Effector memory CD4-positive, alpha-beta T cell (primary cell): Measurements from ENCODE around the gene IL15RA.
"Not testable (repeated sequence)": the region's sequence is repeated elsewhere in the genome, so short reads cannot be mapped to it uniquely, and the experiment has no call there.

ENCODE experiments used
- DNase-seq, 3 donors: peaks; one replicate each; pipeline ENCODE4 v3.0.0-alpha.2; 2020
- H3K27ac ChIP-seq: 2 replicates; pipeline ENCODE4 v1.7.0; 2013; ENCODE audit warnings: mild to moderate bottlenecking, low read length, moderate library complexity; ENCODE audit not compliant: insufficient read depth, poor library complexity, severe bottlenecking
- H3K27me3 ChIP-seq: replicated peaks from 2 replicates; pipeline ENCODE4 v1.7.0; 2013; ENCODE audit warnings: mild to moderate bottlenecking, low read length; ENCODE audit not compliant: insufficient read depth, control insufficient read depth, poor library complexity, severe bottlenecking
- H3K36me3 ChIP-seq: 2 replicates; pipeline ENCODE4 v1.7.0; 2013; ENCODE audit warnings: mild to moderate bottlenecking, low read length, moderate library complexity; ENCODE audit not compliant: control insufficient read depth, insufficient read depth
- H3K4me1 ChIP-seq: 2 replicates; pipeline ENCODE4 v1.7.0; 2013; ENCODE audit warnings: low read length, mild to moderate bottlenecking; ENCODE audit not compliant: control insufficient read depth, insufficient read depth, poor library complexity, severe bottlenecking
- H3K4me3 ChIP-seq: 2 replicates; pipeline ENCODE4 v1.7.0; 2013; ENCODE audit warnings: low read length, low read depth, mild to moderate bottlenecking; ENCODE audit not compliant: insufficient read depth, poor library complexity, severe bottlenecking
- H3K9me3 ChIP-seq: 2 replicates; pipeline ENCODE4 v1.7.0; 2013; ENCODE audit warnings: mild to moderate bottlenecking, low read length, moderate library complexity; ENCODE audit not compliant: control insufficient read depth

Gene IL15RA

DNA sequence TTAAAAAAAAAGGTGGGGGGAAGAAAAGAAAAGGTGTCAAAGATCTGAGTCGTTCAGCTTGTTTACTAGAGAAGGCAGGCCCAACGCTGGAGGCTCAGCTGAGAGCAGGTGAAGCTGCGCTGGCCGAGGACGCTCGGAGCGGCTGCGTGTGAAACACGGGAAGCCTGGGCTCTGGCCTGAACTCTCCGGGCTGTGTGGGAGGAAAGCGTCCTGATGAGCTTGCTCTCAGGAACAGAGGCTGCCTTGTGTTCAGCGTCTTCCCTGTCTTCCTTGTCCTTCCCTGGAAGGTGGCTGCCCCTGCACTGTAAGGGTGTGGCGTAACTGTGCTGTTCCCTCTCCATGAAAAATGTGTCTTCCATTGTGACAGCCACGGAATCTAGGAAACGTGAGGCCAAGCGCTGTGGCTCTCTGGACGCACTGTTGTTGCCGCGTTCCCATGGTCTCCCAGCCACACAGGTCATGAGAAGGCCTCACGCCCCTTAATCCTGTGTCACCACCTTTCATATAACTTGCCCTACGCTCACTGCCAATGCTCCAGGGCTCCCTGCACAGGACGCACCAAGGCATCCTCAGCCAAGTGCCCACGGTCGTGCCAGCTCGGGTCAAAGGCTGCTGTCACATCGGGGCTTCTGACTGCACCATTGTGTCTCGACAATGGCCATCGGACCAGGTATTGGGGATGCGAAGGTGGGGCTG is 15.8 kb downstream of the IL15RA start:
- Histone ChIP-seq H3K27me3 (no peaks in the 10 kb centered on the region), H3K36me3 (peaks cover 44% of the 10 kb centered on the region), H3K4me3 (no peak overlapping the region), H3K9me3 (no peaks in the 10 kb centered on the region), H3K4me1 (no peaks in the 10 kb centered on the region), H3K27ac (no peak overlapping the region)
- DNase-seq: no peak

DNA sequence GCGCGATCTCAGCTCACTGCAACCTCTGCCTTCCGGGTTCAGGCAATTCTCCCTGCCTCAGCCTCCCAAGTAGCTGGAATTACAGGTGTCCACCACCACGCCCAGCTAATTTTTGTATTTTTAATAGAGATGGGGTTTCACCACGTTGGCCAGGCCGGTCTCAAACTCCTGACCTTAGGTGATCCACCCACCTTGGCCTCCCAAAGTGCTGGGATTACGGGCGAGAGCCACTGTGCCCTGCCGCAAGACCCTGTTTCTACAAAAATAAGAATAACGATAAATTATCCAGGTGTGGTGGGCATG is 16.4 kb downstream of the IL15RA start:
- not testable (repeated sequence) for H3K27me3 ChIP-seq, H3K4me3 ChIP-seq, DNase-seq, H3K27ac ChIP-seq, H3K4me1 ChIP-seq, H3K9me3 ChIP-seq
- H3K36me3 ChIP-seq: peaks cover 40% of the 10 kb centered on the region

DNA sequence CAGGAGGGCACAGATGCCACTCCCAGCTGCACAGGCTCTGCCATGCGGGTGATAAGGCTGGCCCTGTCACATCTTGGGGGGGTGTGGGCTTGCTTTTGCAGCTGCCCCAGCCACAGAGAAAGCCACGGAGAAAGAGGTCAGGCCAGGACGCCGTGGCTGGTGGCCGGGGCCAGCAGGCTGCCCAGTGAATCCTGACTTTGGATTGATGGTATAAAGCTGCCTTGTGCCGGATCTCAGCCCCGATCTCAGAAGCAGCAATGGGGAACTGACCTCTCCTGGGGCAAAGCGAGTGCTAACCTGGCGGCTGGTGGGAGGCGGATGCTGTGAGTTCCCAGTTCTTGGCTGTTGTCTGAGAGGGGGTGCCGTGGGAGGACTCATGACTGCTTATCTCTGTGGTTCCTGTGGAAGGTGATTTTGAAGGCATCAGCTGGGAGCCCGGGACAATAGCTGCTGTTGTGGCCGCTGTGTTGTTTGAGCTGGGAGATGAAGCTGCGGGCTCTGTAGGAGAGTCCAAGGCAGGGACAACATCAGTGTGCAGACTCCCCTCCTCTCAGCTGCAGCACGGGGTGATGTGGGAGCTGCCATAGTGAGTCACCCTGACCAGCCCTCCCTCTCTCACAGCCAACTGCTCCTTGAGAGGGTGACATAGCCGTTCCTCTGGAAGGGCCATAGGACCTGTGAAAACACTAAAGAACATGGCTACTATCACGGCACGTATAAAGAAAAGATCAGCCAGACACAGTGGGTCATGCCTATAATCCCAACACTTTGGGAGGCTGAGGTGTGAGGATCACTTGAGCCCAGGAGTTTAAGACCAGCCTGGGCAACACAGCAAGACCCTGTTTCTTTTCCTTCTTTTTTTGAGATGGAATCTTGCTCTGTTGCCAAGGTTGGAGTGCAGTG is 17.0 kb downstream of the IL15RA start:
- Histone ChIP-seq H3K27ac (no peak overlapping the region), H3K4me1 (no peaks in the 10 kb centered on the region), H3K27me3 (no peaks in the 10 kb centered on the region), H3K9me3 (no peaks in the 10 kb centered on the region), H3K36me3 (peaks cover 38% of the 10 kb centered on the region), H3K4me3 (no peak overlapping the region)
- DNase-seq: no peak

DNA sequence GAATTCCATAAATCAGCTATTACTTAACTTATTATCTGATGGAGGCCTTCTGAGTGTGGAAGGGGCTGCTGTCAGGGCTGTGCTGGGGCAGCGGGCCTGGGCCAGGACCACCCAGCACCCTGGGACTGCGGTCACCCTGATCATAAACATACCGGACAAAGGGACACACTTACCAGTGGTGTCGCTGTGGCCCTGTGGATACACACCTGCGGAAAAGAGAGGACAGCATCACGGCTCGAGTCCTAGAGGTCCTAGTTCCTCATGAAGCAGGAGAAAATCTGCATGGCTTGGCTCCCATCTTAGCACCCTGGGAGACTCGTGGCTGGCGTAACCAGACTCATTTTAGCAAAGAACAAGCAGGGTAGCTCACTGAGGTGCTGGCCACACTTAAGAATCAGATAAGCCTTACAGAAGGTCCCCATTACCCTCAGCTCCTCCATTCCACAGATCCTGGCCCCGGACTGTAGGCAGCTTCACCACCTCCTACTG is 17.7 kb downstream of the IL15RA start:
- Histone ChIP-seq H3K27ac (no peak overlapping the region), H3K4me3 (no peak overlapping the region), H3K4me1 (no peaks in the 10 kb centered on the region), H3K36me3 (peaks cover 38% of the 10 kb centered on the region), H3K27me3 (no peaks in the 10 kb centered on the region), H3K9me3 (no peaks in the 10 kb centered on the region)
- DNase-seq: no peak

DNA sequence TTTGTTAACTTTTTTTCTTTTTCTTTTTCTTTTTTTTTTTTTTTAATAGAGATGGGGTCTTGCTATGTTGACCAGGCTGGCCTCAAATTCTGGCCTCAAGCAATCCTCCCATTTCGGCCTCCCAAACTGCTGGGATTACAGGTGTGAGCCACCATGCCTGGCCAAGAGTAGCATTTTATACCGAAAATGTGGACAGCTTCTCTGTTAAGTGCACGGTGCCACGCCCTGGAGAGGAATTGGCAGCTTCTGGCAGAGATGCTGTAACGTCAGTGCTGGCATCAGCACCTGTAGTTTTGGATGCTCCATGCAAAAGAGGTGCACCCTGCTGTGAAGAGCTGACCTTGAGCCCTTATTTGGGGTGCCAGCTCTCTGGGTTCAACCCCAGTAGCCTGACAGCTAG is 18.2 kb downstream of the IL15RA start:
- H3K4me1 ChIP-seq: no peaks in the 10 kb centered on the region
- H3K9me3 ChIP-seq: no peaks in the 10 kb centered on the region
- no peak for DNase-seq
- no peaks in the 10 kb centered on the region for H3K27me3 ChIP-seq
- H3K27ac ChIP-seq: no peak overlapping the region
- H3K4me3 ChIP-seq: no peak overlapping the region
- peaks cover 35% of the 10 kb centered on the region for H3K36me3 ChIP-seq

DNA sequence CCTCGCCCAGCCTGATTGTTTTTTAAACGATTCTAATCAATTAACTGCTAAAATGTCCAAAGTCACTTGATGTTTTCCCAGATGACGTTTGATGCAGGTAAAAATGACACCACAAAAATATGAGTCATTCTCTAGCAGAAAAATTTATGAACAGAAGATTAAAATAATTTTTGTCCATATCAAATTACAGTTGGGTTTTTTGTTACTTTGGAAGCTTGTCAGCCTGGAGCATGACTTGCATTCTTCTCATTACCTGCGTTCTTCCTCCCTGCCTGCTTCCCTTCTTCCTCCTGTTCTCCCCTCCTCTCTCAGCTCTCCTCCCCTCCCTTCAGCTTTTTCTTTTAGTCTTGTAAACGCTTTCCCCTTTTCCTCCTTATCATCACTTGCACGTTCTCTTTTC is 18.7 kb downstream of the IL15RA start:
- Histone ChIP-seq H3K27me3 (no peaks in the 10 kb centered on the region), H3K9me3 (no peaks in the 10 kb centered on the region), H3K4me3 (no peak overlapping the region), H3K36me3 (peaks cover 31% of the 10 kb centered on the region), H3K4me1 (no peaks in the 10 kb centered on the region), H3K27ac (no peak overlapping the region)
- no peak for DNase-seq

DNA sequence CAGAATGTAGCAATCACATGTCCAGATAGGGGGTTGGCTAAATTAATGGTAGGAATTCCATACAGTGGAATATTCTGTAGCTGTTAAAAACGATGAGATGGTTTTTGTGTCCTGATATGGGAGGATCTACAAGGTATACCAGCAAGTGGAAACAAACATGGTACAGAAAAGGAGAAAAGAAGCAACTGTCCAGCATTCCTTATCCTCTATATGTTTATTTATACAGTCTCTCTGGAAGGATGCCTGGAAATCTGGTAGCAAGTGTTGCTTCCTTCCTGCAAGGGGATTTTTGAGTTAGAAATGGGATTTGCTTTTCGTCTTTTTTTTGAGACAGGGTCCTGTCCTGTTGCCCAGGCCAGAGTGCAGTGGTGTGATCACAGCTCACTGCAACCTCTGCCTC is 19.3 kb downstream of the IL15RA start:
- H3K36me3 ChIP-seq: peaks cover 28% of the 10 kb centered on the region
- no peak overlapping the region for H3K4me3 ChIP-seq
- no peaks in the 10 kb centered on the region for H3K27me3 ChIP-seq
- H3K27ac ChIP-seq: no peak overlapping the region
- H3K4me1 ChIP-seq: no peaks in the 10 kb centered on the region
- DNase-seq: no peak
- no peaks in the 10 kb centered on the region for H3K9me3 ChIP-seq

DNA sequence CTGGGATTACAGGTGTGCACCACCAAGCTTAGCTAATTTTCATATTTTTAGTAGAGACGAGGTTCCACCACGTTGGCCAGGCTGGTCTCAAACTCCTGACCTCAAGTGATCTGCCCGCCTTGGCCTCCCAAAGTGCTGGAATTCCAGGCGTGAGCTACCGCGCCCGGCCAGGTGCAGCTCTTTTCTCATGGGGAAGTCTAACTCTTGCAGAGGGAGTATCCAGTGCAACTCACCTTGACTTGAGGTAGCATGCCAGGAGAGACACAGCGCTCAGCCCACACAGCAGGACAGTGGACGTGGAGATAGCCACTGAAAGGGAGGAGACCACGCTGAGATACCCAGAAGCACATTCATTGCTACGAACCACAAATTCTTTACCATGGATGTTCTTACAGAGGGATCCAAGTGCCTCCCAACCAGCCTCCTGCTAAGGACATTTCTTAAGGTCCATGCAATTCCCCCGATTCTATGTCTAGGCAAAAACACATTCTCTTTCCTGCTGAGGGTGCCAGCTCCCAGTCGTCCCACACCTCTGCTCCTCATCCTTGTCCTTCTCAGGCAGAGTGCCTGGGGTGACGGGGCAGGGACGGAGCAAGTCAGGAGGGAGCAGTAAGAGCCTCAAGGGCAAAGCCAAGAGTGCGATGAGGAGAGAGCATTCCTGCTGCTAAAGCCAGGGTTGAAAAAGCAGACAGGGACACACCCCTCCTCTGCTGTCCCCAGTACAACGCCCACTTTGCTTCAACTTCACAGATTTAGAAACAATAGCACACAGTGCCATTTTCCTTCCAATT is 21.0 kb downstream of the IL15RA start:
- Histone ChIP-seq H3K4me3 (no peak overlapping the region), H3K4me1 (no peaks in the 10 kb centered on the region), H3K9me3 (no peaks in the 10 kb centered on the region), H3K27me3 (no peaks in the 10 kb centered on the region), H3K36me3 (peaks cover 25% of the 10 kb centered on the region), H3K27ac (no peak overlapping the region)
- DNase-seq: no peak

DNA sequence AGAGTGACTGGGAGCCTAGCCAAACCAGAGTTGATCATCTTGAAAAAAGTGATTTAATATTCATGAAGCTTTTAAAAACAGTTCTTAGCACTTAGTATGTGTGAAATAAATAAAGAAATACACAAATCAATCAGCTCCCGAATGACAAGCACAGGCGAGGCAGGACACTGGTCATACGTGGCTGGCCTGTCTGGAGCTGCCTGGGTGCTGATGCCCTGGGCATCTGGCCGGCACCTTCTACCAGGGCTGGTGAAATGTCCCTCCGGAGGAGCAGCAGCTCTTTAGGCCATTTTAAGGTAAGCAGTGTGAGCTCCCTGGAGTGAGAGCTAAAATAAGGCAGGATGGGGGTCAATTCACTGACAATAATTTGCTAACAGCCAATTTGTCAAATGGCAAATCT is 23.7 kb downstream of the IL15RA start:
- H3K27ac ChIP-seq: no peak overlapping the region
- no peaks in the 10 kb centered on the region for H3K4me1 ChIP-seq
- peaks cover 9% of the 10 kb centered on the region for H3K36me3 ChIP-seq
- H3K27me3 ChIP-seq: no peaks in the 10 kb centered on the region
- no peak for DNase-seq
- no peaks in the 10 kb centered on the region for H3K9me3 ChIP-seq
- no peak overlapping the region for H3K4me3 ChIP-seq
